Measurements from ENCODE around the gene LETM1.
"Not testable (repeated sequence)": the region's sequence is repeated elsewhere in the genome, so short reads cannot be mapped to it uniquely, and the experiment has no call there.

Gene LETM1

DNA sequence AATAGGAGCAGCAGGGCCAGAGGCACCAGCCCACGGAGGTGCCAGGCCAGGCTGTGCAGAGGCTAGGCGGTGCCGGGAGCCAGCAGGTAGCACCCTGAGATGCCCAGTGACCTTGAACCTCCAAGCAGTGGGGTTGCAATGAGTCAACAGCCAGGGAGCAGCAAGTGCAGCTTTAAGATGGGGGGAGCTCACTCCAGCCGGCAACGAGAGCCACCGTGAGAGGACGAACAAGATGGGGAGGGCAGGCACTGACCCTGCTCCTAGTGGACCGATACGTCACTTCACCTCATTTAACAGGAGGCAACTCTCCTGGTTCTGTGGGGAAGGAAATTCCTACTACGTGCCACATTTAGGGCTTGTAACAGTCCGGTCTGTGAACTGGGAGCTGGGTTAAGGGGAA lies 4.8 kb downstream of the LETM1 start:
- no peak for DNase-seq

DNA sequence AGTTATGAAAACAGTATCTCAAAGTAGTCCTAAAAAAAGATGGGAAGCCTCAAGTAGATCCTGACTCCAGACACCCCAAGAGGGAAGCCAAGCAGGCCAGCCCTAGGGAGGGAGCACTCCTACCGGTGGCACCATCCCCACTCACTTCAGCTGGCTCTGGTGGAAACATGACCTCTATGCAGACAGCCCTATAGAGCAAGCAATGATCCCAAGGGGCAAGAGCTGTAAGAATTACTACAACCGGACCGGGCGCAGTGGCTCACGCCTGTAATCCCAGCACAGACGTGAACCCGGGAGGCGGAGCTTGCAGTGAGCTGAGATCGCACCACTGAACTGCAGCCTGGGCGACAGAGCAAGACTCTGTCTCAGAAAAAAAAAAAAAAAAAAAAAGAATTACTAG lies 5.7 kb downstream of the LETM1 start:
- no peak for DNase-seq

DNA sequence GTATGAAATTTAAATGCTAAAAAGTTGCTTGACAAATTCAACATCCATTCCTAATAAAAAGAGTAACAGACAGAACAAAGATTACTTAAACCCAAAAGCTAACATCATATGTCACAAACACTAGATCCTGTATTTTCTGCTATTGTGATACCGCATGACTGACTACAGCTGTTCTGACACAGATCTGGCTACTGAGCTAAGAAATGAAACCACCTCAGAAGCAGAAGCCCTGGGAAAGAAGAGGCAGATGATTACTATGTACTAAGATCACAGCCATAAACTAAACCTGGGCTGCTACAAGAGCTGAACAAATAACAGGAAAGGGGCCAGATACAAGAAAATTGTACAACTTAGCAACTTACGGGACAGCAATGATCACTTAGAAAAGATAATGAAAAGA lies 9.4 kb downstream of the LETM1 start:
- no peak for DNase-seq

DNA sequence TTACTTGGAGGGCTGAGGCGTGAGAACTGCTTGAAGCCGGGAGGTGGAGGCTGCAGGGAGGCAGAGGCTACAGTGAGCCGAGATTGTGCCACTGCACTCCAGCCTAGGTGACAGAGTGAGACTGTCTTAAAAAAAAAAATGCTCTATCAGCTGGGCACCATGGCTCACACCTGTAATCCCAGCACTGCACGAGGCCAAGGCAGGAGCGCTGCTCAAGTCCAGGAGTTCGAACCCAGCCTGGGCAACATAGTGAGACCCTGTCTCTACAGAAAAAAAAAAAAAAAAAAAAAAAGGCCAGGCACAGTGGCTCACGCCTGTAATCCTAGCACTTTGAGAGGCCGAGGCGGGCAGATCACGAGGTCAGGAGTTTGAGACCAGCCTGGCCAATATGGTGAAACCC lies 11.3 kb downstream of the LETM1 start:
- DNase-seq, result not testable (repeated sequence)

DNA sequence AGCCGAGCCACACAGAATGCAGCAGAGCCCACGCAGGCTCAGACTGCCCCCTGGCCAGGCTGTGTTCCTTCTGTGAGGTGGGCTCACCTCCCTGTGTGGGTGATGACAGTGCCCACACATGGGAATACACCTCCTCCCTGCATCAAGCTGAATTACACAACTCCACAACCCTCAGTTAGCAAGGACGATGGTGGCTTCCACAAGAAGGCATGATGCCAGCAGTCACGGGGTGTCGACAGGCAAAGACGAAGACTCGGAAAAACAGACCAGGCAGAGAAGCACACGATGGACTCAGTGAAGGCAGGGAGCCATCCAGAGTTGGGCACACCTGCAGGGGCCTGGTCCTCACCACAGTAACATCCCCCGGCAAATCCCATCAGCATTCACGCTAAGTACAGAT lies 12.1 kb downstream of the LETM1 start:
- DNase-seq, result no peak

DNA sequence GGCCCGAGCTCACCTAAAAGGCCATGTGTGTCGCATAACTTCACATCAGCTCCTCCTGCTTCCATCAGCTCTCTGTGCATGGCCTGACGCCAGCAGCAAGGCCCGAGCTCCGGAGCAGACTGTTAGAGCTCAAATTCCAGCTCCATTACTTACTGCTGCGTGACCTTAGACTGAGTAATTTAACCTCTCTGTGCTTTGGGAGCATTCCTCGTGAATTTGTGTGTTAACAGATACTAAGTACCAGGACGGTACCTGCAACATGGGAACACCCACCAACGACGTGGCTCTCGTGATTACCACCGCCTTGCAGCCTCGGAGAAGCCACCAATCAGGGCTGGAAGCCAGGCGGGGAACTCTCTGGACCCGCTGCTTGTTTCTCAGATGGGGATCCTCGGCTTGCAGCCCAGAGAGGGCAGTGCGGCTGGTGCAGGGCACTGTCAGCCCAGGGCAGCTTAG lies 12.9 kb downstream of the LETM1 start:
- no peak for DNase-seq

DNA sequence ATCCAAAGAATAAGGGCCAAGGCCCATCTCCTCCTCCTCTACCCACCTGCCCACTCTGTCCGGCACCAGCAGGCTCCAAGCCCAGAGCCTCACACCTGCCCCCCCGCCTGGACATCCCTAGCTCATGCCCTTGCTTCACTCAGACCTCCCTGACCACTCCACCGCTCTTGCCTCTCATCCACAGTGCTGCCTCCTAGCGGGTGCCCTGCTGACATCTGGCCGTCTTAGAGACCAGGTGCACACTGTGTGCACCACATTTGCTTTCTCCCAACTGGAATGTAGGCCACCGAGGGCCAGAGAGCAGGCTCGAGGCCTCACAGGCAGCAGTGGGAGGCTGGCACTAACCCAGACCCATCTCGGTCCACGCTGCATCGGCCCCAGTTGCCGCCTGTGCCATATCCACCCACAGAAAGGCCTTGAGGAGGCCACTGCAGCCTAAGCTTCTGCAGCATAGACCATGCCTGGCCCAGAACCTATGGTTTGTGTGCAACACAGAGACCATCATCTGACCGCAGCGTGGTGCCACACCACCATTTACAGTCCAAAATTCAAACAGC lies 13.5 kb downstream of the LETM1 start:
- DNase-seq, result no peak

DNA sequence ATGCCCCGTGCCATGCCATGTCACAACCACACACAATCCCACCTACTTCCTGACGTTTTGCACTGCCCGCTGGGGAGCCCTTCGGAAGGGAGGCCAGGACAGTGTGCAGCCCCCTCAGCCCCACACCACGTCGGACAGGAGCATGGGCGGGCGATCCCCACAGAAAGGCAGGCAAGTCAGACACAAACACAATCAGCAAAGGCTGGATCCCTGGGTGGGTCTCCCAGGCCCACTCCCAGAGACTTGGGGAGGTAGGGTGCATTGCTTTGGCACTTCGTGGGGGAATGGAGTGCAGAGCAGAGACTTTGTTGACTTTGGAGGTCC lies 14.1 kb downstream of the LETM1 start:
- DNase-seq, result no peak

DNA sequence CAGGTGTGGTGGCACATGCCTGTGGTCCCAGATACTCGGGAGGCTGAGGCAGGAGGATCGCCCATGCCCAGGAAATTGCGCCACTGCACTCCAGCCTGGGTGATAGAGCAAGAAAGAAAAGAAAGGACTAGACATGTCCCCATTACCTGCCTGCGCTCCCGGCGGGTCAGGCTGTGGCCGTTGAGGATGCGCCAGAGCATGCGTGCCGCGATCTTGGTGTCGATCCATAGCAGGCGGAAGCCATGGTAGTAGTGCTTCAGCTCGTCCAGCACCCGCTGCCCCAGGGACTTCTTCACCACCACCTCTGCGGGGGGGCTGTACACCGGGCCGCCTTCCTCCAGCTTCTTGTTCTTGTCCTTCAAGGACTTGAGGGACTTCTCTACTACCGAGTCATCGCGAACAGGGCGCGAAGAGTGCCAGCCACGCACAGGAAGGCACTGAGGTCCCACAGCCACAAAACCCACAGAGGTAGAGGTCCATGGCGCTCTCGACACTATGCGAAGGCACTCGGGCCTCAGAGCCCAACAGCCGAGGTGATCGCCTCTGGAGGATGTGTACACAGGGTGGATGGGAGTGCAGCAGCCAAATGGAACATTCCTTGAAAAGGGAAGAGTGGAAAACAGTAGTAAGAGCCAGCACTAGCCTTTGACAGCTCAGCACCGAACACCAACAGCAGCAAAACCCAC lies 14.6 kb downstream of the LETM1 start:
- DNase-seq, result no peak

DNA sequence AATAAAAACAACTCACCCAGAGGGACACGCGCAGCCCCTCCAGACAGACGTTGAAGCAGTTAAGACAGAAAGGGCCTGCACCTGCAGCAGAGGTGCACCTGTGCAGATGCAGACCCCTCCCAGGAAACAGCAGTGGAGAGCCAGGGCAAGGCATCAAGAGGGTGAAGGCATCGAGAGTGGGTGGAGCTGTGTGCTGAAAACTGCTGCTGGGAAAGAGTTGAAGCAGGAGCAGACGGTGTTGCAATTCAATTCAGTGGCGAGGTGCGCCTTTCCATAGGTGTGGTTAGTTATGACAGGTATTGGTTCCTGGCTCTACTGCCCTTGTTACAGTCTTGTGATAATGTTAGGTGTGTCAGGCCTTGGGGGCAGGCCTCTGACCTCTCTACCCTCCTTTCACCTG lies 16.7 kb downstream of the LETM1 start:
- DNase-seq, result no peak

DNA sequence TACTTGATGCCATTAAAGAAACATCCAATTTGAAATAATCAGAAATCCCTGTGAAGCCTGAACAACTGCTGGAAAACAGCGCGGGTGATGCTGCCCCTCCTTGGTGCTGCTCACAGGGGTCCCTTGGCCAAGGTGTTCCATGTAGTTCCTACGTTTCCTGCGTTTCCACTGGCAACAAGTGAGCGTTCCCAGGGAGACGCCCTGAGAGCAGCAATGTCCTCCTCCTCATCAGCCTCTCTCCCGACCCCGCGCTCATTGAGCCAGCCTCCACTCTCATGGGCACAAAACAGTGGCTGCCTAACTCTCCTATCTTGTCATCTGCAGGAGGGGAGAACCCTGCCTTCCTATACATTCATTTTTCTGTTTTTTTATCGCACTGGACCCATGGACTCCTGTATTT lies 18.9 kb downstream of the LETM1 start:
- no peak for DNase-seq

DNA sequence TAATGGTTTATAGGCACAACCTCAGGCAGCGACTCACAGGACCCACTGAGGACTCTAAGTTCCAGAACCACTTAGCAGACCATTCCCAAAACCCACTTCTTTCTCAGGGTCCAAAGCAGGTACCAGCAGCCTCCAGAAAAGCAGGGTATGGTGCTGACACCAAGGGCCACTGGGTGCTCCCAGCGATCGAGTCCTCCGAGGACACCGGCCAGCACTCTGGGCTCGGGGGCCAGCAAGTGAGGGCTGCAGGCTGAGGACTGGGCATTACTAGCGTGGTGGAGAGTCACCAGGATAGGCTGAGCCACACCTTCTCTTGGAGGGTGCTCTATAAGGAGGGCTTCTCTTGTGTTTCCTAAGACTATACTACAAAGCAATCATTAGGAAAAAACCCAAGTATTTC lies 19.3 kb downstream of the LETM1 start:
- no peak for DNase-seq

DNA sequence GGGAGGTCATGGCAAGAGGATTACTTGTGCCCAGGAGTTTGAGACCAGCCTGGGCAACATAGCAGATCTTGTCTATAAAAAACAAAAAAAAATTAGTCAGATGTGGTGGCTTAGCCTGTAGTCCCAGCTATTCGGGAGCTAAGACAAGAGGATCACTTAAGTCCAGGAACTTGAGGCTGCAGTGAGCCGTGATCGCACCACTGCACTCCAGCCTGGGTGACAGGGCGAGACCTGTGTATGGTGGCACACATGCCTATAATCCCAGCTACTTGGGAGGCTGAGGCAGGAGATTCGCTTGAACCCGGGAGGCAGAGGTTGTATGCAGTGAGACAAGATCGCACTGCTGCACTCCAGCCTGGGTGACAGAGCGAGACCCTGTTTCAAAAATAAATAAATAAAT lies 20.1 kb downstream of the LETM1 start:
- DNase-seq, result not testable (repeated sequence)

DNA sequence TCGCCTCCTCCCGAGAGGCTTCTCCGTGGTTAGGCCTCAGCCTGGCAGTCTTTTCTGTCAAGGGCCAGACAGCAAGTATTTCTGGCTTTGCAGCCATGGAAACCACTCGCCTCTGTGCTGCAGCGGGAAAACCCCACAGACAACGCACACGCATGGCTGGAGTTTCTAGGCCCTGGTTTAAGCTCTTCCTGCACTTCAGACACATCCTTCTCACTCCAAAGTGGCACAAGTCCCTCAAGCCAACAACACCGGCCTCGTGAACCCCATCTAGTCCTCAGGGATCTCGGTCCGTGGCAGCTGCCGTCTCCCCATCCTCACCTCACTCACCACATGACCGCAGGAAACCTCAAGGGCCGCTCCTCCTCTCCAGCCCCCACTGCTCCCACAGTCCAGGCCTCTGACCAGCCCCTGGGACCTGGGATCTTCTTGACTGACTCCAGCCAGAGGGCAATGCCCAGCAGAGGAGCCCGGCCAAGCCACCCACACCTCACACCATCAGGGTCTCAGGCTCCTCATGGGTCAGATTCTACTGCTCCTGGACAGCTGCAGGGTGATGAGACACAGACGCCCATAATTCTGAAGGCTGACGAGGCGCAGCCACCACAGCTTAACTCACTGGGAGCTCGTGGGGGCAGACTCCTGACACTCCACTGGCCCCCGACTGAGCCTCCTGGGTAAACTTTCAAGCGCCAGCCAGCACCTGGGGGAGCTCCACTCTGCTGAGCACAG lies 21.7 kb downstream of the LETM1 start:
- DNase-seq, result no peak

DNA sequence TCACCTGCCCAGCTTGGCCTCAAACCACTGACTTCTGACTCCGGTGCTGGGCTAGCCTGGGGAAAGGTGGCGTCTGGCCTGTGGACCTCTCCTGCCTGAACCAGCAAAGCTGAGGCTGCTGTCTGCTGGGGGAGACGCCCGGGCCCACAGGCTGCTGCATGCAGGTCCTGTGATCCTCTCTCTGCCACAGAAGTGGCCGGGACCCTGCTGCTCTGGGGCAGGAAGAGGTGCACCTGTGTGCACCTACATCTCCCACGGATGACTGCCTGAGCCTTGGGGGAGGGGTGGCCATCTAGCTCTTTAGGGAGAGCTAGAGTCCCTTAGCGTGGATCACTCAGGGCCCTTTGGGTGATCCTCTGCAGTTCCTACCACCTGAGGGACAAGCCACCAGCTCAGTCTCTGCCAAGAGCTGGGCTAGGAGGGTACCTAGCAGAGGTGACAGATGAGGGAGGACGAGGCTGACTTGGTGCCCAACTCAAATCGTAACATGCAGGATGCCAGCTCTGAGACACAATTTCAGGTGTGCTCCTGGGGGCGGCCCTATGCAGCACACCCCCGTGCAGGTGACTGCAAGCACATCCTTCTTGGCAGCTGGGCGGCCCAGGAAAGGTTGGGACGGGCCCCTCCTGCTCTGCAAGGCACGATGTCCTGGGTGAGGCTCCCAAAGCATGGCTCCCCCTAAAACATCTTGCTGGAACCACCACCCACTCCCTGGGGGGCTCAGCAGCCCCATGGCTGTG lies 22.5 kb downstream of the LETM1 start:
- DNase-seq, result no peak

DNA sequence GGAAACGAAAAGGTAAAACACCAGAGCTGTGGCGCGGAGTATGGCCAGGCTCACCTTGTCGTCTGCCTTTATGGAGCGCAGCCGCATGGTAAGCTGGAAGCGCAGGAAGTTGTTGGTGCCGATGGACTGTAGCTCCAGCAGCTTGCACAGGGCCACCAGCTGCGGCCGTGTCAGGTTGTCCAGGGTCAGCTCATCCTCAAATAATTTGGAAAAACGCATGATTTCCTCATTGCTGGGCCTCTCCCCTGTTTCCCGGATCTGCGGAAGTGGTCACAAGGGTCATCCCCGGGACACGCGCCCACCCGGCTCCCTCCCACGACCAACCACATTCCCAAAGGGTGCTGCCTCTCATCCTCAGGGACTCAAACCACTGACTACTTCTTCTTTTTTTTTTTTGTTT lies 23.3 kb downstream of the LETM1 start:
- DNase-seq, result no peak

DNA sequence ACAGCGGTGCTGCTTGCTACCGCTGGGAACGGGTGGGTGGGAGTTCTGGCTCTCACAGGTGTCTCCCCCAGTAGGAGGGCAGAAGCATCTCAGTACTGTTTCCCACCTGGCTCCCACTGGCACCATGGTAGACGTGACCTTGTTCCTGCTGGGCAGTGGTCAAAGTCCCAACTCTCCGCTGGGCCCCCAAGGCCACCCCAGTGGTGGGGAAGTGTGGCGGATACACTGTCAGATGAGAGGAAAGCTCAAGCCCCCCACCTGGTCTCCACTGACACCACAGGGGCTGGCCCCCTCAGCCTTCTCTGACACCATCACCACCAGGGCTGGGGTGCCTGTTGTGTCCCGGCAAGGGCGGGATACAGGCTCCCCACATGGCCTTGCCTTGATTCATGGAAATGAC lies 24.6 kb downstream of the LETM1 start:
- DNase-seq, result no peak

DNA sequence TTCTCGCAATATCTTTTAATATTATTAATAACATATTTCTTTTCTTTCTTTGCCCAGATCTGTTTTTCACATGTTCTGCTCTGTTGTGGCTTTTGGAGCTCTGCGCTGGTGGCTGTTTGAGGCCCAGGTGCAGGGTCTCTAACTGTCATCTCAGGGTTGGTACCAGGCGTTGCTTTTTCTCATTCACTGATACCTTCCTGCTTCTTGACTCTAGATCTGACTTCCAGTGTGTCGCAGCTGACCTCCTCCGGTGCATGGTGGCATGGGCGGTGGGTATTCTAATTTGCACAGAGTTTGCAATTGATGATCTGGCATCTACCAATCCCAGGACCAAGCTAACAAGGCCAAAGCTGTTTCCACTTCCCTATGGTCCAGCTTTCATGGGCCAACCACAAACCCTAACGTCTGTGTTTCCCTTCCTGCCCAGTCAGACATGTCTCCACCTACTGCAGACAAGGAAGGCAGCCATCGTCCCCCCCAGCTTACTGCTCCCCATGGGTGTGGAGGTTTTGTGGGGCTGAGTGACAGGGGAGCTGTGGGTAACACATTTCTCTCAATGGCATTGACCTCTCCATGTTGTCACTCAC lies 25.2 kb downstream of the LETM1 start:
- no peak for DNase-seq

DNA sequence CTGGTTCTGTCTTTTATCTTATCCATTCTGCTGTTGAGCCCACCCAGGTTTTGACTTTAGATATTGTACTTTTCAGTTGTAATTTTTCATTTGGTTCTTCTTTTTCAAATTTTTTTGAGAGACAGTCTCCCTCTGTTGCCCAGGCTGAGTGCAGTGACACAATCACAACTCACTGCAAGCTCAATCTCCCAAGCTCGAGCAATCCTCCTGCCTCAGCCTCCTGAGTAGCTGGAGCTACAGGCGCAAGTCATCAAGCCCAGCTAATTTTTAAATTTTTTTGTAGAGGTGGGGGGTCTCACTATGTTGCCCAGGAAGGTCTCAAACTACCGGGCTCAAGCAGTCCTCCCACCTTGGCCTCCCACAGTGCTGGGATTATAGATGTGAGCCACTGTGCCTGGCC lies 25.7 kb downstream of the LETM1 start:
- DNase-seq, result no peak

DNA sequence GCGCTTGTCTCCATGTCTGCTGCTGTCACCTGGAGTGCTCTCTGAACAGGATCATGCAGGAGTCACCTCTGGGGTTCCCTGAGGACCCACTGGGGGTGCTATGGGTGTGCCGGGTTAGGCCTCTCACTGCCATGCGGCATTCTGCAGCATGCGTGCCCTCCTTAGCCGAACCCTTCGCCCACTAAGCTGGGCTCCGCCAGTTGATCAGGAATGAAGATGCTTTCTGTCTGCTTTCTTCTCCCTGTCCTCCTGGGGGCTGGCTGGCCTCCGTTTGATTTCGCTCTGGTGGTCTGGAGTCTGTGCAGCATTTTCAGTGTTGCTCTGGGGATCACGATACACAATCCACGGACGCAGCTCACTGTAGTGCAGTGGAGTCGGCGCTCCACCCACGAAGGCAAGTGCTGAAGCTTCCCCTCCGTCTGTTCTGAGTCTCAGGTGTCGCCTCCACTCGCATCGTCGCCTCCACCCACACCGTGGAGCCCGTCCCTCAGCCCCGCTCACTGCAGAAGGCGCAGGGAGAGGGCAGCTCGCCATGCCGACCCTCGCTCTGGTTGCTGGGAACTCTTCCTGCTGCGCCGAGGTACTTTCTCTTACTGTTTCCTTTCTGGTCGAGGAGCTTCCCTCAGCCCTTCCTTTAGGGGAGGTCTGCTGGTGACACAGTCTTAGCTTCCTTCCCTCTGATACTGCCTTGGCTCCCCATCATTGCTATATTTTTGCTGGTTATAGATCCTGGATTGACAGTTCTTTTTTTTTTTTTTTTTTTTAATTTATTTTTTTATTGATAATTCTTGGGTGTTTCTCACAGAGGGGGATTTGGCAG lies 29.2 kb downstream of the LETM1 start:
- DNase-seq, result no peak

DNA sequence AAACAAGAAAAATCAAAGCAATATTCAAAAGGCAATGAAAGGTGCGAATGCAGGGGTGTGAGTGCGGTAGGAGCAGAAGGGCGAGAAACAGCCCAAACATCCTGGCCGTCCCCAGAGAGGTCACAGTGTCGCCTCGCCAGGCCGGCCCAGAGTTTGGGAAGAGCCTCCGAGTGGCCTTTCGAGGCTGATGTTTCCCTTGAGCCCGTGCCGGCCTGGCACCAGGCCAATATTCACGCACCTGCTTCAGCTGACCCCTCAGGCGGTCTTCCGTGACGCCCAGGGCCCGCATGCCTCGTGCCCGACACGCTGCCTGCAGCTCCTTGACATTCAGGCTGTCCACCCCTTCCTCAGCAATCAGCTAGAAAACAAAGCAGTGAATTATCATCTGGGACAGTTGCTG lies 30.6 kb downstream of the LETM1 start:
- no peak for DNase-seq

DNA sequence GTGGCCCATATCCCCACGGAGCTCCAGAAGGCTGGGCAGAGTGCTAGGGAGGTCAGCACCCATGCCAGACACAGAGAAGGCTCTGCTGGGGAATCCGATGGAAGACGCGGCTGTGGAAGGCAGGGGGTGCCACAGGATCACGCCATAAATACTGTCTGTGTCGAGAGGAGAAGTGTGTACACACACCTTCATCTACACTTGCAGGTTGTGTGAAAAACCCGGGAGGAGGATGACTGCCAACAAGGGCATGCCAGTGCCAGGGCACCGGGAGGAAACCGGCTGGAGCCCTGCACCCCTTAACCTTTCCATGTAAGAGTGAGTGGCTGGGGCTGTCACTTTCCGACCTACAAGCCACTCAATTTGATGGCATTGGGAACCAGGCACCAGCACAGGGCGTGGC lies 31.2 kb downstream of the LETM1 start:
- no peak for DNase-seq

DNA sequence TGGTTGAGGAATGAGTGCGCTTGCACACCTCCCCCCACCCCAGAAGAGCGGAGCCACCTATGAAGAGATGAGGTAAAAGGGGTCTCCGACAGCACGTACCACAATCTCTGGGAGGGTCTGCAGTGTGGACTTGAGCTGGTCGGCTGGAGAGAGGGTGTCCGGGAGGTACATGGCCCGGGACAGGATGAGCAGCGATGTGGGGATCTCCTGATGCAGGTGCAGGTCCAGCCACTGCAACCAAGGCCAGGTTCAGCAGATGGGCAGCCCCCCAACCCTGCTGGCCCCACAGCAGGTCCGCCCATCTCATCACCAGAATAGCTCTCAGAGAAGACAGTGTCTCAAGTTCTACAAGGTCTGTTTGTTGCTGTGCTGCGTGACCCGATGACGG lies 32.4 kb downstream of the LETM1 start:
- DNase-seq, result no peak
